Measurements from ENCODE around the gene PRDM8. TPM values are rescaled to one million over a fixed set of nuclear protein-coding genes. Genes with fewer than 3 reads are reported as not detected.

PRDM8 gene
- total and polyA plus RNA-seq, 2 of the 4 experiments (the other 2 are of a cell fraction): 5.7 to 15.8 TPM

DNA sequence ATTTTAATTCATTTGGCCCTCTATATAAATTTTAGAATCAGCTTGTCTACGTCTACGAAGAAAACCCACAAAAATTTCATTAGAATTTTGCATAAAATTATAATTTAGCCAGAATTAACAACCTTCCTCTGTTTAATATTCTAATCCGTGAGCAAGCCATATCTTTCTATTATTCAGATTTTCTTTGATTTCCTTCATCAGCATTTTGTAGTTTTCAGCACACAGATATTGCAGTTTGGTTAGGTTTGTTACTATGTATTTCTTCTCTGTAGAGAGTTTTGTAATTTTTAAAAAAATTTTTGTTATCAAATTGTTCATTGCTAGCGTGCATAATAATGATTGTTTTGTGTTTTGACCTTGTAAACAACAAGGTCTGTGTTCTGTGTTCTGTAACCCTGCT lies 34.9 kb upstream of the PRDM8 start:
- in situ Hi-C loops (cut with MboI; ENCODE audit: low sequenced_read_pairs): no loop called here
- DNase-seq (no peak), ATAC-seq (ENCODE audit: low read depth) (no peak)
- no peak overlapping the region for H3K23ac ChIP-seq (ENCODE audit: low read depth, low read length)
- dilution Hi-C loops (cut with HindIII; ENCODE audit: low sequenced_read_pairs, unreplicated experiment): no loop called here
- no peak overlapping the region for H2BK20ac ChIP-seq (ENCODE audit: low read depth, low read length)
- H3K79me1 ChIP-seq (ENCODE audit: low read depth in 1 of 2, low read length in 2 of 2): no peaks in the 10 kb centered on the region
- no peaks in the 10 kb centered on the region for H4K20me1 ChIP-seq (ENCODE audit: insufficient read depth, low read length)
- H2BK120ac ChIP-seq (ENCODE audit: low read depth, low read length): no peak overlapping the region
- no peak for TF ChIP-seq RFX5 (IDR thresholded peaks at IDR 0.05; ENCODE audit: low read depth, low read length)
- TF ChIP-seq CEBPB (IDR thresholded peaks at IDR 0.05; ENCODE audit: low read depth, low read length): no peak
- 90% methylated on average over 2 of the region's 4 CpGs; no CpG with 5 or more reads in 1 of the 2 experiments for WGBS, 2 experiments (ENCODE audit: extremely low coverage in 2 of 2, insufficient read length in 1 of 2)
- H3K4me1 ChIP-seq (ENCODE audit: control insufficient read depth, insufficient read depth, low read length): no peaks in the 10 kb centered on the region
- no peaks in the 10 kb centered on the region for H3K36me3 ChIP-seq (ENCODE audit: control insufficient read depth, insufficient read depth, low read length)
- intact Hi-C loops (cut with micrococcal nuclease): no loop called here
- no peak overlapping the region for H3K4ac ChIP-seq (ENCODE audit: low read depth, low read length)
- H4K8ac ChIP-seq (ENCODE audit: low read depth in 2 of 2, low read length in 2 of 2): no peak overlapping the region
- no peaks in the 10 kb centered on the region for H3K27me3 ChIP-seq (ENCODE audit: control insufficient read depth, insufficient read depth, low read length)
- H2BK5ac ChIP-seq (ENCODE audit: low read depth, low read length, poor library complexity, severe bottlenecking): no peak overlapping the region
- no peak overlapping the region for H3K14ac ChIP-seq (replicated peaks; ENCODE audit: low read depth, low read length)
- H4K91ac ChIP-seq (ENCODE audit: insufficient read depth, low read depth, low read length): no peak overlapping the region
- ChIA-PET POLR2A (ENCODE audit: unreplicated experiment) (no interaction called here), CTCF (no interaction called here)
- no peak overlapping the region for H2AK9ac ChIP-seq (replicated peaks; ENCODE audit: low read depth, low read length, poor library complexity)
- no peak overlapping the region for H4K5ac ChIP-seq (ENCODE audit: low read depth, low read length)
- H2AK5ac ChIP-seq (ENCODE audit: low read depth, low read length): no peak overlapping the region
- H3K4me2 ChIP-seq (ENCODE audit: low read depth, low read length): no peak overlapping the region
- H3K18ac ChIP-seq (ENCODE audit: low read depth, low read length): no peak overlapping the region
- no peak overlapping the region for H2BK15ac ChIP-seq (ENCODE audit: low read depth, low read length)
- no peak overlapping the region for H3K9ac ChIP-seq (ENCODE audit: low read depth, low read length)
- H2AFZ ChIP-seq (replicated peaks; ENCODE audit: low read length, poor library complexity): no peak overlapping the region
- no peak overlapping the region for H3K56ac ChIP-seq (ENCODE audit: extremely low read depth, insufficient read depth, low read length)
- H3K9me1 ChIP-seq (ENCODE audit: insufficient read depth, low read length): no peaks in the 10 kb centered on the region
- H3K9me3 ChIP-seq (ENCODE audit: control insufficient read depth, insufficient read depth, low read length): peaks cover 2% of the 10 kb centered on the region; the same call in 1 of the 2 replicates
- BruUV-seq (replicated peaks): no TSS peak
- no peak overlapping the region for H3K4me3 ChIP-seq (ENCODE audit: insufficient read depth, low read depth, low read length)
- H3K27ac ChIP-seq (ENCODE audit: insufficient read depth, low read length): no peak overlapping the region
